Glutamatergic neuron (in vitro differentiated cells): Measurements from ENCODE around the gene SERAC1. TPM values are rescaled to one million over a fixed set of nuclear protein-coding genes. Genes with fewer than 3 reads are reported as not detected.
"Not testable (repeated sequence)": the region's sequence is repeated elsewhere in the genome, so short reads cannot be mapped to it uniquely, and the experiment has no call there.

Experiments used
- DNase-seq: peaks from one replicate; pipeline ENCODE4 v3.0.0; 2022
- H3K27ac Mint-ChIP-seq: one replicate; pipeline ENCODE4 v1.8.0; 2020; ENCODE audit warnings: mild to moderate bottlenecking, mixed read lengths, inconsistent platforms; ENCODE audit not compliant: unreplicated experiment
- H3K27me3 Mint-ChIP-seq: one replicate; pipeline ENCODE4 v1.8.0; 2020; ENCODE audit warnings: mild to moderate bottlenecking, moderate library complexity, mixed read lengths, inconsistent platforms; ENCODE audit not compliant: unreplicated experiment
- H3K36me3 Mint-ChIP-seq: one replicate; pipeline ENCODE4 v1.8.0; 2020; ENCODE audit warnings: mild to moderate bottlenecking, mixed read lengths, inconsistent platforms; ENCODE audit not compliant: unreplicated experiment
- H3K4me1 Mint-ChIP-seq: one replicate; pipeline ENCODE4 v1.8.0; 2020; ENCODE audit warnings: mild to moderate bottlenecking, low read depth, mixed read lengths, inconsistent platforms; ENCODE audit not compliant: unreplicated experiment
- H3K4me3 Mint-ChIP-seq: one replicate; pipeline ENCODE4 v1.8.0; 2020; ENCODE audit warnings: mild to moderate bottlenecking, mixed read lengths, inconsistent platforms; ENCODE audit not compliant: unreplicated experiment
- H3K9me3 Mint-ChIP-seq: one replicate; pipeline ENCODE4 v1.8.0; 2020; ENCODE audit warnings: mild to moderate bottlenecking, moderate library complexity, mixed read lengths, inconsistent platforms; ENCODE audit not compliant: unreplicated experiment
- long read RNA-seq: library from polyadenylated mRNA; unstranded; transcript quantifications from one replicate; pipeline ENCODE4 v2.0.0, GENCODE V29; 2020; ENCODE audit not compliant: unreplicated experiment
- total RNA-seq: library from RNA; stranded (reverse); fragmentation: NEBNext Ultra II Directional; extraction: Animal tissue kit (Norgen Biotek cat#: 25700); gene quantifications from one replicate; pipeline ENCODE4 v1.2.1, GENCODE V29; 2021; ENCODE audit not compliant: unreplicated experiment
- TF ChIP-seq, protein P1 (sequence below): fragments of 200-600 bp; sonication (generic); IDR thresholded peaks from one replicate; pipeline ENCODE4 v1.5.0; 2021; ENCODE audit not compliant: partially characterized antibody, unreplicated experiment

SERAC1 gene
- 29.7 TPM for total RNA-seq
- long read RNA-seq, partial matches to known transcripts, result 3 of 9 reads
- long read RNA-seq, other reads (novel, unspliced or antisense), result 2 of 9 reads

DNA sequence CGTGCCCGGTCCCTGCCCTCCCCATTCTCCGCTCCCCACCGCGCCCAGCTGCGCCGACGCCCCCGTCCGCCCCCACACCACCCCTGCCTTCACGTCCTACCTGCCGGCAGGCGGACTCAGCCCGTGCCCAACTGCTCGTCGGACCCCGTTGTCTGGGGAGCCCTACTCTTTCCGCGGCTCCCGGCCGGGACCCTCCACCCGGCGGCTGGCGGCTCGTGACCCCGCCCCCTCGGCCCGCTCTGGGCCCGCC is at the start of gene SERAC1:
Gene SERAC1, minus strand, starts transcription at position 223 of the 250 bp plus-strand sequence. CDS start 9,899 bp downstream, outside the sequence.
- peak within 1 kb of the TSS; percentile 98 for H3K27ac Mint-ChIP-seq
- peak within 1 kb of the TSS; percentile 96 for H3K4me3 Mint-ChIP-seq
- H3K36me3 Mint-ChIP-seq, result no peaks in the 10 kb centered on the region
- no peak for DNase-seq
- H3K4me1 Mint-ChIP-seq, result peaks cover 4% of the 10 kb centered on the region
- TF ChIP-seq, protein P1, sequence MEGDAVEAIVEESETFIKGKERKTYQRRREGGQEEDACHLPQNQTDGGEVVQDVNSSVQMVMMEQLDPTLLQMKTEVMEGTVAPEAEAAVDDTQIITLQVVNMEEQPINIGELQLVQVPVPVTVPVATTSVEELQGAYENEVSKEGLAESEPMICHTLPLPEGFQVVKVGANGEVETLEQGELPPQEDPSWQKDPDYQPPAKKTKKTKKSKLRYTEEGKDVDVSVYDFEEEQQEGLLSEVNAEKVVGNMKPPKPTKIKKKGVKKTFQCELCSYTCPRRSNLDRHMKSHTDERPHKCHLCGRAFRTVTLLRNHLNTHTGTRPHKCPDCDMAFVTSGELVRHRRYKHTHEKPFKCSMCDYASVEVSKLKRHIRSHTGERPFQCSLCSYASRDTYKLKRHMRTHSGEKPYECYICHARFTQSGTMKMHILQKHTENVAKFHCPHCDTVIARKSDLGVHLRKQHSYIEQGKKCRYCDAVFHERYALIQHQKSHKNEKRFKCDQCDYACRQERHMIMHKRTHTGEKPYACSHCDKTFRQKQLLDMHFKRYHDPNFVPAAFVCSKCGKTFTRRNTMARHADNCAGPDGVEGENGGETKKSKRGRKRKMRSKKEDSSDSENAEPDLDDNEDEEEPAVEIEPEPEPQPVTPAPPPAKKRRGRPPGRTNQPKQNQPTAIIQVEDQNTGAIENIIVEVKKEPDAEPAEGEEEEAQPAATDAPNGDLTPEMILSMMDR, result no peak
- peaks cover 5% of the 10 kb centered on the region for H3K27me3 Mint-ChIP-seq
- peaks cover 6% of the 10 kb centered on the region for H3K9me3 Mint-ChIP-seq

DNA sequence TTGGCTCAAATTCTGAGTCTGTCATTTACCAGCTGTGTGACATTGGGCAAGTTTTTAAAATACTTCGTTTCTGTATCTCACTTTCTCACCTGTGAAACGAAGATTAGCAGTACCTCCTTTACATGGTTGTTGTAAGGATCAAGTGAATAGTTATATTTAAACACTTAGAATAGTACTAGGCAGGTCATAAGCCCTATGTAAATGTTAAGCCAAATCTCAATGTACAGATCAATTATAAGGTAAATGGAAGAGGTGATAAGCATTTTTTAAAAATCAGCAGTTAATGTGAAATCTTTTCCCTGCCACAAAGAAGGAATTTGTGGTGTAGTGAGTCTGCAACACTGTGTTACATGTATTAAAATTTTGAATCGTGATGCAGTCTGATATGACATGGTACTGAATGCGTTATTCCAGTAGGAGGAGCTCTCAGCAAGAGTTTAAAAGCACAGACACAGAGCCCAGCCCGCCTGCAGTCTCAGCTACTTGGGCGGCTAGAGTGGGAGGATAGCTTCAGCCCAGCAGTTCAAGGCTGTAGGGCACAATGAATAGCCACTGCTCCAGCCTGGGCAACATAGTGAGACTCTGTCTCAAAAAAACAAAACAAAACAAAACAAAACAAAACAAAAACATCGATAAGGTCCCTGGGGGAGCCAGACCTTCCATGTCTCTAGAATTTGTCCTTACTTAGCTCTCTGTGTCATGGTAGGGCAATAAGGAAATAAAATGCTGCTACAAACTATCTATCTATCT is 46.0 kb upstream of the SERAC1 start:
- peak; percentile 58 for DNase-seq
- H3K27me3 Mint-ChIP-seq, result no peaks in the 10 kb centered on the region
- no peaks in the 10 kb centered on the region for H3K36me3 Mint-ChIP-seq
- H3K9me3 Mint-ChIP-seq, result no peaks in the 10 kb centered on the region
- H3K27ac Mint-ChIP-seq, result no peak overlapping the region
- TF ChIP-seq, protein P1, result peak; percentile 56
- no peaks in the 10 kb centered on the region for H3K4me1 Mint-ChIP-seq
- H3K4me3 Mint-ChIP-seq, result no peak overlapping the region

DNA sequence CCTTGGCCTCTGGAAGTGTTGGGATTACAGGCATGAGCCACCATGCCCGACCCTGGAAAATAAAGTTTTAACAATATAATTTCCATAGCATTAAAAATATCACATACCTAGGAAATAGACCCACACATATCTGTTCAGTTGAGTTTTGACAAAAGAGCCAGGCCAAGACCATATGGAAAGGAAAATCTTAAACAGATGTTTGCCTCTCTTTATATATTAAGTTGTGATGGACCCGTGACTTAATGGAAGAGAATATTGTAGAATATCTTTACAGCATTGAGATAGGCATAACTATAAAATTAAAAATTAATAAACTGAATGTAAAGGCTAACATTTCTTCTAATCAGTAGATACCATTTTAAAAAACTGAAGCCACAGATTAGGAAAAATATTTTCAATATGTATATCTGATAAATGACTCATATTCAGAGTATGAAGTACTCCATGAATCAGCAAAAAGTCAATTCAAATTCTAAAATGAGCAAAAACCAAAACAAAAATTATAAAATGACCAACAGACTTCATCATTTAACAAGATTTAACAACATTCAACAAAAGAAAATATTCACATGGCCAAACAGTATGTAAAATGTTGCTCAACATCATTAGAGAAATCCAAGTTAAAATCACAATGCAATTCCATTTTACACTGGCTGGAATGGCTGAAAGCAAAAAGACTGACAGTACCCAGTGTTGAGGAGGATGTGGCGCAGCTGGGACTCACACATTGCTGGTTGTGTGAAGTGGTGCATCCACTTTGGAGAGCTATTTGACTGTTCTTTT is 43.4 kb upstream of the SERAC1 start:
- no peak for DNase-seq
- Mint-ChIP-seq H3K27ac (no peak overlapping the region), H3K4me1 (no peaks in the 10 kb centered on the region), H3K27me3 (no peaks in the 10 kb centered on the region), H3K36me3 (no peaks in the 10 kb centered on the region), H3K4me3 (no peak overlapping the region), H3K9me3 (peaks cover 3% of the 10 kb centered on the region)
- TF ChIP-seq, protein P1, result no peak

DNA sequence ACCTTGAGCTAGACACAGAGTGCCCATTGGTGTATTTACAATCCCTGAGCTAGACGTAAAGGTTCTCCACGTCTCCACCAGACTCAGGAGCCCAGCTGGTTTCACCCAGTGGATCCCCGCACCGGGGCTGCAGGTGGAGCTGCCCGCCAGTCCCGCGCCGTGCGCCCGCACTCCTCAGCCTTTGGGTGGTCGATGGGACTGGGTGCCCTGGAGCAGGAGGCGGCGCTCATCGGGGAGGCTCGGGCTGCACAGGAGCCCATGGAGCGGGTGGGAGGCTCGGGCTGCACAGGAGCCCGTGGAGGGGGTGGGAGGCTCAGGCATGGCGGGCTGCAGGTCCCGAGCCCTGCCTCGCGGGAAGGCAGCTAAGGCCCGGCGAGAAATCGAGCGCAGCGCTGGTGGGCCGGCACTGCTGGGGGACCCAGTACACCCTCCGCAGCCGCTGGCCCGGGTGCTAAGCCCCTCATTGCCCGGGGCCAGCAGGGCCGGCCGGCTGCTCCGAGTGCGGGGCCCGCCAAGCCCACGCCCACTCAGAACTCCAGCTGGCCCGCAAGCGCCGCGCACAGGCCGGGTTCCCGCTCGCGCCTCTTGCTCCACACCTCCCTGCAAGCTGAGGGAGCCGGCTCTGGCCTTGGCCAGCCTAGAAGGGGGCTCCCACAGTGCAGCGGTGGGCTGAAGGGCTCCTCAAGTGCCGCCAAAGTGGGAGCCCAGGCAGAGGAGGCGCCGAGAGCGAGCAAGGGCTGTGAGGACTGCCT is 41.7 kb upstream of the SERAC1 start:
- H3K27me3 Mint-ChIP-seq, H3K27ac Mint-ChIP-seq, DNase-seq, H3K9me3 Mint-ChIP-seq, H3K4me3 Mint-ChIP-seq, H3K4me1 Mint-ChIP-seq, H3K36me3 Mint-ChIP-seq: not testable (repeated sequence)

DNA sequence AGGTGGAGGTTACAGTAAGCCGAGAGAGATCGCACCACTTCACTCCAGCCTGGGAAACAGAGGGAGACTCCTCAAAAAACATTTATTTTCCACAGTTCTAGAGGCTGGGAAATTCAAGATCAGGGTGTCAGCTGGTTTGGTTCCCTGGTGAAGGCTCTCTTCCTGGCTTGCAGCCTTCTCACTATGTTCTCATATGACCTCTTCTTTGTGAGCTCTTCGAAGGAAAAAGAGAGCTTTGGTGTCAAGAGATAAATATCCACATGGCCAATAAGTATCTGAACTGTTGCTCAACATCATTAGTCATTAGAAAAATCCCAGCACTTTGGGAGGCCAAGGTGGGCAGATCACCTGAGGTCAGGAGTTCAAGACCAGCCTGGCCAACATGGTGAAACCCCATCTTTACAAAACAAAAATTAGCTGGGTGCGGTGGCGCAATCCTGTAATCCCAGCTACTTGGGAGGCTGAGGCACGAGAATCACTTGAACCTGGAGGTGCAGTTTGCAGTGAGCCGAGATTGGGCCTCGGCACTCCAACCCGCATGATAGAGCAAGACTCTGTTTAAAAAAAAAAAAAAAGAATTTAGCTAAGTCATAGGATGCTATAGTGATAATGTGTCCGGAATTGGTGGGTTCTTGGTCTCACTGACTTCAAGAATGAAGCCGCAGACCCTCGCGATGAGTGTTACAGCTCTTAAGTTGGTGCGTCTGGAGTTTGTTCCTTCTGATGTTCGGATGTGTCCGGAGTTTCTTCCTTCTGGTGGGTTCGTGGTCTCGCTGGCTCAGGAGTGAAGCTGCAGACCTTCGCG is 40.4 kb upstream of the SERAC1 start:
- not testable (repeated sequence) for DNase-seq, H3K36me3 Mint-ChIP-seq, H3K4me3 Mint-ChIP-seq, H3K27me3 Mint-ChIP-seq, H3K4me1 Mint-ChIP-seq, H3K9me3 Mint-ChIP-seq, H3K27ac Mint-ChIP-seq
